Prostate gland (tissue), 2 donors: ENCODE data around the gene AUTS2. TPM values are rescaled to one million over a fixed set of nuclear protein-coding genes. Genes with fewer than 3 reads are reported as not detected.
A peak's percentile ranks its signal among the peaks of the same experiment; 100 is the strongest.

Experiments used
- DNase-seq: peaks from one replicate; pipeline ENCODE4 v3.0.0-alpha.2; 2019; ENCODE audit warnings: low spot score
- H3K27ac ChIP-seq, 2 donors: fragments of 200-600 bp; sonication (generic); 2 replicates each; pipeline ENCODE4 v1.5.1; 2017 to 2019
- H3K27me3 ChIP-seq: fragments of 200-600 bp; sonication (generic); replicated peaks from 2 replicates; pipeline ENCODE4 v1.5.1; 2019; ENCODE audit not compliant: insufficient read depth
- H3K36me3 ChIP-seq, 2 donors: fragments of 200-600 bp; sonication (generic); 1 replicate in 1 of 2; 2 replicates in 1 of 2; pipeline versions ENCODE4 v1.5.1 to v1.8.1; 2017 to 2019
- H3K4me1 ChIP-seq: fragments of 200-600 bp; sonication (generic); replicated peaks from 2 replicates; pipeline ENCODE4 v1.5.1; 2019
- H3K4me3 ChIP-seq, 2 donors: fragments of 200-600 bp; sonication (generic); 2 replicates each; pipeline ENCODE4 v1.5.1; 2017 to 2019
- H3K9me3 ChIP-seq: fragments of 200-600 bp; sonication (generic); 2 replicates; pipeline ENCODE4 v1.5.1; 2017
- CTCF ChIP-seq, 4 experiments: fragments of 200-600 bp in 2 of 4; fragments of 450-650 bp in 2 of 4; sonication (generic) in 2 of 4; IDR thresholded peaks; 1 replicate in 3 of 4; 2 replicates in 1 of 4; pipeline ENCODE4 v1.5.1; 2016 to 2019; ENCODE audit warnings: antibody characterized with exemption in 4 of 4, mild to moderate bottlenecking in 2 of 4, moderate library complexity in 2 of 4
- POLR2A ChIP-seq: fragments of 450-650 bp; IDR thresholded peaks from one replicate; pipeline ENCODE4 v1.6.1; 2016; ENCODE audit warnings: antibody characterized with exemption, mild to moderate bottlenecking
- POLR2AphosphoS5 ChIP-seq: sonication (generic); formaldehyde crosslinking; IDR thresholded peaks from one replicate; pipeline ENCODE4 v1.6.1; 2017; ENCODE audit warnings: antibody characterized with exemption
- WGBS: methylation state at CpG from one replicate; pipeline ENCODE4 v1.1.5; 2018; 5-methylcytosine and 5-hydroxymethylcytosine counted together
- intact Hi-C: fragments of 100-400 bp; cut with DNase I; formaldehyde crosslinking; loops from one replicate; pipeline ENCODE4 v1.14.2; 2022
- total RNA-seq, 2 donors: library from RNA; depleted of rRNA; stranded (reverse); fragments of >200 nt; gene quantifications; one replicate each; pipeline ENCODE4 v1.1.0, GENCODE V29; 2016

Gene AUTS2
- total RNA-seq, 2 donors from 2014 or later = 25.0 to 55.2 TPM

DNA sequence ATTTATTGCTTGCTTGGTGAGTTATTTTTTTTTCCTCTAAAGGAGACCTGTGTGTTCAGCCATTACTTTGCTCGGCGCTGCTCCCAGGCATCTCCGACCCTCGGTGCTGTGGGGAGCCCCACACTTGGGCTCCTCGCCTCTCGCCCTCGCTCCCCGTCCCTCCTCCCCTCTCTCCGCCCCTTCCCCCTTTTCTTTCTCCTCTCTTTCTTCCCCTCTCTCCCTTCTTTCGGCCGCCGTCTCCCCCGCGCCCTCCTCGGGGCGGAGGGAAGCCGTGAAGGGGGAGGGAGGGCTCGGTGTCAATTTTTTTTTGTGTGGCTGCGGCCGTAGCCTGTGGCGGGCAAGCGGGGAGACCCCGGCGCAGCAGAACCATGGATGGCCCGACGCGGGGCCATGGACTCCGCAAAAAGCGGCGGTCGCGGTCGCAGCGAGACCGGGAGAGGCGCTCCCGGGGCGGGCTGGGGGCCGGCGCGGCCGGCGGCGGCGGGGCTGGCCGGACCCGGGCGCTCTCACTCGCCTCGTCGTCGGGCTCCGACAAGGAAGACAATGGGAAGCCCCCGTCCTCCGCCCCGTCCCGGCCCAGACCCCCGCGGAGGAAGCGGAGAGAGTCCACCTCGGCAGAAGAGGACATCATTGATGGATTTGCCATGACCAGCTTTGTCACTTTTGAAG is 1.1 kb downstream of the AUTS2 start:
- no peaks in the 10 kb centered on the region for H3K36me3 ChIP-seq
- peak overlapping the region; percentile 75 to 86 for H3K4me3 ChIP-seq
- H3K4me1 ChIP-seq = no peaks in the 10 kb centered on the region
- H3K27me3 ChIP-seq = no peaks in the 10 kb centered on the region
- no peak for TF ChIP-seq CTCF (IDR thresholded peaks at IDR 0.05)
- no peak for TF ChIP-seq POLR2AphosphoS5
- no peak for TF ChIP-seq POLR2A
- no peak for DNase-seq
- peak overlapping the region; percentile 66 to 94 for H3K27ac ChIP-seq
- WGBS = under 1% methylated on average over 38 of the region's 61 CpGs
- intact Hi-C loops = loop anchor here (10.0 kb wide), 1 partner anchor 185 kb away; no protein-coding TSS in a partner anchor
- H3K9me3 ChIP-seq = no peaks in the 10 kb centered on the region

DNA sequence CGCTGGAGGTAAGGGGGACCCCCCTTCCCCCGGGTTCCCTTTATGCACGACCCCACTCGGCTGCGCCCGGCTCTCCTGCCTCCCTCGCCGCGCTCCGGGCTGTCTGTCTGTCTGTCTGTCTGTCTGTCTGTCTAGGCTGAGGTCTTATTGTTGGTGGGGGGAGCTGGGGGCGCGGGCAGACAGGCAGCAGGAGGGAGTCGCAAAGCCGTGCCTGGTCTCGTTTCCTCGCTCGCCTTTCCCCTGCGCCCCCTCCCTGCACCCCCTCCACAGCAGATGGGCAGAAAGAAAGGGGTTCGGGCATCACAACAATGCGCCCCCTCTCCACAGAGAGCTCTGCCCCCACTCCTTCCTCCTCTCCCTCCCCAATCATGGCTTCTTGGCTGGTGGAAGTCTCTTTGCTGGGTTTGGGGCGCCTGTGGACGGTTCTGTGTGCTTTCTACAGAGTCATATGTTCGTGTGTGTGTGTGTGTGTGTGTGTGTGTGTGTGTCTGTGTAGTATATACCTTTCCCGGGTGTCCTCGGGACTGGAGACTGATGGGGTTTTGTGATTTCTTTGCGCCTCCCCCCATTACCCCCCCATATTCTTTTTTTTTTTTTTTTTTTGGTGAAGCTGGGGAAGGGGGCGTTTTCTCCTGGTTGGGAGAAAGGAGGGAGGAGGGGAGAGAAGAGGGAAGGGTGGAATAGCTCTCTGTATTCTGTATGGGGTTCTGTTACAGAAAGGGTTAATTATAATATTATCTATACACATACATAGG is 1.9 kb downstream of the AUTS2 start:
- peak overlapping the region; percentile 9 to 94 for H3K27ac ChIP-seq
- peak overlapping the region; percentile 75 to 86 for H3K4me3 ChIP-seq
- no peaks in the 10 kb centered on the region for H3K27me3 ChIP-seq
- no peaks in the 10 kb centered on the region for H3K4me1 ChIP-seq
- peak; percentile 13 for DNase-seq
- TF ChIP-seq CTCF (IDR thresholded peaks at IDR 0.05) (no peak), POLR2AphosphoS5 (no peak), POLR2A (no peak)
- WGBS = 1% methylated on average over 27 of the region's 27 CpGs
- H3K36me3 ChIP-seq = no peaks in the 10 kb centered on the region
- intact Hi-C loops = loop anchor here (10.0 kb wide), 1 partner anchor 185 kb away; no protein-coding TSS in a partner anchor
- H3K9me3 ChIP-seq = no peaks in the 10 kb centered on the region

- no peak for DNase-seq
- Histone ChIP-seq H3K4me1 (no peaks in the 10 kb centered on the region), H3K36me3 (no peaks in the 10 kb centered on the region), H3K4me3 (no peak overlapping the region), H3K9me3 (no peaks in the 10 kb centered on the region), H3K27me3 (no peaks in the 10 kb centered on the region), H3K27ac (no peak overlapping the region)
- no peak for TF ChIP-seq POLR2AphosphoS5
- no peak for TF ChIP-seq CTCF (IDR thresholded peaks at IDR 0.05)
- TF ChIP-seq POLR2A = no peak
- WGBS = 64% methylated on average over 5 of the region's 5 CpGs
- intact Hi-C loops = no loop called here
Observed at GRCh38 chr7:69600710-69601519, 2.6 kb downstream of the AUTS2 start.

DNA sequence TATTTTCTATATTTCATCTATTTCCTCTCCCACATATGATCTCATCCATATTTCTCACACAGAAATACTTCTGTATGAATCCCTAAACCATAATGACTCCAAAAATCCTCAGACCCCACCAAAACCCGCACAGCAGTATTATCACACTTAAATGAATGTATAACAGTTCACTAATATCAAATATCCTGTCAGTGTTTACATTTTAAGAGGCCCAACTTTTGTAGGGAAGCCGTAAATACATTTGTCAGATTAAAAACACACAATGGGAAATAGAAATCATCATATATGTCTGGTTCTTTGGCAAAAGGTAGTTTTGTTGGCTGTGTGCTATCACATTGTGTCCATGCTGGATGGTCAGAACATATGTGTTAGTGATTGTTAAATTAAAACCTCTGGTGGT is 4.2 kb downstream of the AUTS2 start:
- H3K4me3 ChIP-seq = no peak overlapping the region
- no peaks in the 10 kb centered on the region for H3K9me3 ChIP-seq
- intact Hi-C loops = no loop called here
- no peaks in the 10 kb centered on the region for H3K27me3 ChIP-seq
- H3K27ac ChIP-seq = no peak overlapping the region
- H3K4me1 ChIP-seq = no peaks in the 10 kb centered on the region
- DNase-seq = no peak
- no peaks in the 10 kb centered on the region for H3K36me3 ChIP-seq
- TF ChIP-seq POLR2A (no peak), POLR2AphosphoS5 (no peak), CTCF (IDR thresholded peaks at IDR 0.05) (no peak)
- WGBS = 92% methylated on average over 2 of the region's 2 CpGs
